KMS-11 (cell line): ENCODE data around the gene ACOT4.
"Not testable (repeated sequence)": the region's sequence is repeated elsewhere in the genome, so short reads cannot be mapped to it uniquely, and the experiment has no call there.

Experiments used
- H2AFZ ChIP-seq: fragments of 200-600 bp; sonication (generic); 2 replicates; pipeline ENCODE4 v1.6.1; 2016; ENCODE audit warnings: antibody characterized with exemption, mixed run types, low read depth
- H3K27ac ChIP-seq: fragments of 200-600 bp; sonication (generic); 2 replicates; pipeline ENCODE4 v1.6.1; 2016; ENCODE audit warnings: mild to moderate bottlenecking, mixed run types
- H3K27me3 ChIP-seq: fragments of 200-600 bp; sonication (generic); 2 replicates; pipeline ENCODE4 v1.6.1; 2017; ENCODE audit warnings: mild to moderate bottlenecking, low read depth, mixed run types, moderate library complexity; ENCODE audit not compliant: insufficient read depth
- H3K36me3 ChIP-seq: fragments of 200-600 bp; sonication (generic); 2 replicates; pipeline ENCODE4 v1.6.1; 2017; ENCODE audit warnings: mild to moderate bottlenecking, mixed run types; ENCODE audit not compliant: insufficient read depth
- H3K4me1 ChIP-seq: fragments of 200-600 bp; sonication (generic); 2 replicates; pipeline ENCODE4 v1.6.1; 2016; ENCODE audit warnings: mild to moderate bottlenecking, low read depth, mixed run types; ENCODE audit not compliant: poor library complexity, severe bottlenecking
- H3K4me2 ChIP-seq: fragments of 200-600 bp; sonication (generic); 2 replicates; pipeline ENCODE4 v1.7.0; 2016; ENCODE audit warnings: mild to moderate bottlenecking, mixed run types
- H3K4me3 ChIP-seq: fragments of 200-600 bp; sonication (generic); IDR thresholded peaks from 2 replicates; pipeline ENCODE4 v1.6.1; 2017; ENCODE audit warnings: low read depth, low read length, mixed read lengths; ENCODE audit not compliant: insufficient read depth
- H3K79me2 ChIP-seq: fragments of 200-600 bp; sonication (generic); 2 replicates; pipeline ENCODE4 v1.6.1; 2016; ENCODE audit warnings: low read depth, mixed run types; ENCODE audit not compliant: insufficient read depth
- H3K9ac ChIP-seq: fragments of 200-600 bp; sonication (generic); 2 replicates; pipeline ENCODE4 v1.6.1; 2016; ENCODE audit warnings: mild to moderate bottlenecking, mixed run types
- H4K20me1 ChIP-seq: fragments of 200-600 bp; sonication (generic); 2 replicates; pipeline ENCODE4 v1.6.1; 2016; ENCODE audit warnings: mild to moderate bottlenecking, mixed run types; ENCODE audit not compliant: insufficient read depth
- TF ChIP-seq, protein P1 (sequence below): fragments of 200-600 bp; sonication (generic); conservative IDR thresholded peaks from 2 replicates; pipeline ENCODE4 v1.6.1; 2017; ENCODE audit warnings: low read depth, mild to moderate bottlenecking, antibody characterized with exemption, low read length, moderate library complexity, mixed read lengths

Gene ACOT4, protein sequence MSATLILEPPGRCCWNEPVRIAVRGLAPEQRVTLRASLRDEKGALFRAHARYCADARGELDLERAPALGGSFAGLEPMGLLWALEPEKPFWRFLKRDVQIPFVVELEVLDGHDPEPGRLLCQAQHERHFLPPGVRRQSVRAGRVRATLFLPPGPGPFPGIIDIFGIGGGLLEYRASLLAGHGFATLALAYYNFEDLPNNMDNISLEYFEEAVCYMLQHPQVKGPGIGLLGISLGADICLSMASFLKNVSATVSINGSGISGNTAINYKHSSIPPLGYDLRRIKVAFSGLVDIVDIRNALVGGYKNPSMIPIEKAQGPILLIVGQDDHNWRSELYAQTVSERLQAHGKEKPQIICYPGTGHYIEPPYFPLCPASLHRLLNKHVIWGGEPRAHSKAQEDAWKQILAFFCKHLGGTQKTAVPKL

DNA sequence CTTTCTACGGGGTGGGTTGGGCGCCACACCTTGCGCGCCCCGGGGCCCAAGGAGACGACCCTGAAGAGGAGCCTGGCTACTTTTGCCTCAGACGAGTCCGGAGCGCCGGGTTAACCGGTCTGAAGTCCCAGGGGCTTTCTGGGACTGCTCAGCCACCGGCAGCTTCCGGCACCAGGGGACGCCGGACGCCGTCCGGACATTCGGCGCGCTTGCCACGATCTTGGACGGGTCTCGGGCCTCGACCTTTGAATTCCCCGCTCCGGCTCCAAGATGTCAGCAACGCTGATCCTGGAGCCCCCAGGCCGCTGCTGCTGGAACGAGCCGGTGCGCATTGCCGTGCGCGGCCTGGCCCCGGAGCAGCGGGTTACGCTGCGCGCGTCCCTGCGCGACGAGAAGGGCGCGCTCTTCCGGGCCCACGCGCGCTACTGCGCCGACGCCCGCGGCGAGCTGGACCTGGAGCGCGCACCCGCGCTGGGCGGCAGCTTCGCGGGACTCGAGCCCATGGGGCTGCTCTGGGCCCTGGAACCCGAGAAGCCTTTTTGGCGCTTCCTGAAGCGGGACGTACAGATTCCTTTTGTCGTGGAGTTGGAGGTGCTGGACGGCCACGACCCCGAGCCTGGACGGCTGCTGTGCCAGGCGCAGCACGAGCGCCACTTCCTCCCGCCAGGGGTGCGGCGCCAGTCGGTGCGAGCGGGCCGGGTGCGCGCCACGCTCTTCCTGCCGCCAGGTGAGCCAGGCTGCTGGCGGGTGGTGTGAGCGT lies at the start of gene ACOT4:
ACOT4 (plus strand) TSS at position 184 of the 760 bp plus-strand sequence; CDS start at position 271, 87 bp downstream.
- no peak within 1 kb of the TSS for H3K4me3 ChIP-seq
- H3K27me3 ChIP-seq: no peaks in the 10 kb centered on the region
- H2AFZ ChIP-seq: no peak within 1 kb of the TSS
- H3K36me3 ChIP-seq: no peaks in the 10 kb centered on the region
- H4K20me1 ChIP-seq: no peaks in the 10 kb centered on the region
- H3K4me2 ChIP-seq: no peak within 1 kb of the TSS
- H3K27ac ChIP-seq: no peak within 1 kb of the TSS
- no peaks in the 10 kb centered on the region for H3K4me1 ChIP-seq
- TF ChIP-seq, protein P1, sequence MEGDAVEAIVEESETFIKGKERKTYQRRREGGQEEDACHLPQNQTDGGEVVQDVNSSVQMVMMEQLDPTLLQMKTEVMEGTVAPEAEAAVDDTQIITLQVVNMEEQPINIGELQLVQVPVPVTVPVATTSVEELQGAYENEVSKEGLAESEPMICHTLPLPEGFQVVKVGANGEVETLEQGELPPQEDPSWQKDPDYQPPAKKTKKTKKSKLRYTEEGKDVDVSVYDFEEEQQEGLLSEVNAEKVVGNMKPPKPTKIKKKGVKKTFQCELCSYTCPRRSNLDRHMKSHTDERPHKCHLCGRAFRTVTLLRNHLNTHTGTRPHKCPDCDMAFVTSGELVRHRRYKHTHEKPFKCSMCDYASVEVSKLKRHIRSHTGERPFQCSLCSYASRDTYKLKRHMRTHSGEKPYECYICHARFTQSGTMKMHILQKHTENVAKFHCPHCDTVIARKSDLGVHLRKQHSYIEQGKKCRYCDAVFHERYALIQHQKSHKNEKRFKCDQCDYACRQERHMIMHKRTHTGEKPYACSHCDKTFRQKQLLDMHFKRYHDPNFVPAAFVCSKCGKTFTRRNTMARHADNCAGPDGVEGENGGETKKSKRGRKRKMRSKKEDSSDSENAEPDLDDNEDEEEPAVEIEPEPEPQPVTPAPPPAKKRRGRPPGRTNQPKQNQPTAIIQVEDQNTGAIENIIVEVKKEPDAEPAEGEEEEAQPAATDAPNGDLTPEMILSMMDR: no peak
- no peaks in the 10 kb centered on the region for H3K79me2 ChIP-seq
- H3K9ac ChIP-seq: no peak within 1 kb of the TSS

GRCh38 chr14:73542961-73543360 lies 48.7 kb upstream of the ACOT4 start:
- H4K20me1 ChIP-seq, H3K9ac ChIP-seq, H3K4me1 ChIP-seq, H3K27me3 ChIP-seq, H2AFZ ChIP-seq, H3K27ac ChIP-seq, H3K4me2 ChIP-seq, H3K36me3 ChIP-seq, H3K4me3 ChIP-seq, H3K79me2 ChIP-seq: not testable (repeated sequence)

DNA sequence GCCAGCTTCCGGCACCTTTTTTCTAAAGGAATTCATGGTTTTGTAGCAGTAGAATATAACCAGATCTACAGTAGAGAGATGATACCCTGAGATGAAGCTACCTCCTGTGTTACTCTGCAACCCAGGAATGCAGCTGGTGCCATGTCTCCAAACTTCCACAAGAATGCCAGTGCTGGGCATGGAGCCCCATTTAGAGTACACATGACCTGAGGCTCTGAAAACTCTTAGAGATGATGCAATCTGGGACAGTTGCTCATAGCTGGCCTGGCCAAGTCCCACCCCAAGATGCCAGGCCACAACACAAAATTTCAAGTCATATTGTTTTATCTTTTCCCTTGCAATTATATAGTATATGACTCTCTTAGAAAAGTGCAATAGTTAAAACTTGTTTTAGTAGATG lies 46.3 kb upstream of the ACOT4 start:
- H3K4me1 ChIP-seq, H3K36me3 ChIP-seq, H4K20me1 ChIP-seq, H3K27ac ChIP-seq, H3K27me3 ChIP-seq, H3K4me3 ChIP-seq, H3K79me2 ChIP-seq, H2AFZ ChIP-seq, H3K9ac ChIP-seq, H3K4me2 ChIP-seq: not testable (repeated sequence)

GRCh38 chr14:73549097-73549496 lies 42.6 kb upstream of the ACOT4 start:
- not testable (repeated sequence) for H3K4me3 ChIP-seq, H2AFZ ChIP-seq, H3K4me2 ChIP-seq, H3K4me1 ChIP-seq, H3K9ac ChIP-seq, H3K27ac ChIP-seq, H3K36me3 ChIP-seq, H4K20me1 ChIP-seq, H3K79me2 ChIP-seq, H3K27me3 ChIP-seq

DNA sequence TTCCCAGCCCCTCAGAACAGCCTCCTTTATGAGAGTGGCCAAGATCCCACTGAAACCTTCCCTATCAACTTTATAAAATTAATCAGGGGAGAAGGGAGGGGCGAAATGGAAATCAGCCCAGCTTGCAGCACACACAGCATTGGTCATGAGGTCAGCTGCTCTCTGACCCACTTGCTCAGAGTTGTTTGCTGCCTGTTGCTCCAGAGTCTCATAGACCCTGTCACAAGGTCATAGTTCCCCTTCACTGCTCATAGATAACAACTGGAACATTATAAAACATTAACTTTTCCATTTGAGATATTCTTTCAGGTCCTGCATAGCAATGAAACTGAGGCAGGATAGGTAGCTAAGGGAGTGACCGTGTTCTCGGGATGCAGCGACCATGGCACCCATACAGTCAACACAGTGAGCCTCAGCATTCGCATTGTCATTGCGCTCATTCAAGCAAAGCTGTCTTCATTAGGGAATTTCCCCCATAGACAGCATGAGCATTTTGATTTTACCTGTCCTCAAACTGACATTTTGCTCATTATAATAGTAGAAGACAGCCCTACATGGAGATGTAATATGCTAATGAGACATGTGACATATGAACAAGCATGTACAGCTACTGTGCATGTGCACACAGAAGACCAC lies 41.7 kb upstream of the ACOT4 start:
- H3K4me3 ChIP-seq, H2AFZ ChIP-seq, H3K27ac ChIP-seq, H3K4me2 ChIP-seq, H3K27me3 ChIP-seq, H3K36me3 ChIP-seq, H4K20me1 ChIP-seq, H3K4me1 ChIP-seq, H3K79me2 ChIP-seq, H3K9ac ChIP-seq: not testable (repeated sequence)

DNA sequence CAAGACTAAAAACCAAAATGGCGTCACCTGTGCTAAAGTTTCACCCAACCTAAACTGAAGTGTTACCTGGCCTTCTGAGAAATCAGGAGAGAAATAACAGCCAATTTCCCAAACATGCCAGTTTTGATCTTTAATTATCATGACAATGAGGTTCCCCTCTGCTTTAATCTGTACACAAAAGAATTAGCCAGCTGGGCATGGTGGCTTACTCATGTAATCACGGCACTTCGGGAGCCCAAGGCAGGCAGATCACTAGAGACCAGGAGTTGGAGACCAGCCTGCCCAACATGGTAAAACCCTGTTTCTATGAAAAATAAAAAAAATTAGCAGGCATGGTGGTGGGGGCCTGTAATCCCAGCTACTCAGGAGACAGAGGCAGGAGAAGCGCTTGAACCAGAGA lies 37.8 kb upstream of the ACOT4 start:
- H3K27ac ChIP-seq: no peak overlapping the region
- no peak overlapping the region for H3K9ac ChIP-seq
- H3K4me3 ChIP-seq: no peak overlapping the region
- no peaks in the 10 kb centered on the region for H3K4me1 ChIP-seq
- H2AFZ ChIP-seq: no peak overlapping the region
- TF ChIP-seq, protein P1: no peak
- no peak overlapping the region for H3K4me2 ChIP-seq
- H3K36me3 ChIP-seq: no peaks in the 10 kb centered on the region
- no peaks in the 10 kb centered on the region for H3K79me2 ChIP-seq
- H4K20me1 ChIP-seq: no peaks in the 10 kb centered on the region
- no peaks in the 10 kb centered on the region for H3K27me3 ChIP-seq

DNA sequence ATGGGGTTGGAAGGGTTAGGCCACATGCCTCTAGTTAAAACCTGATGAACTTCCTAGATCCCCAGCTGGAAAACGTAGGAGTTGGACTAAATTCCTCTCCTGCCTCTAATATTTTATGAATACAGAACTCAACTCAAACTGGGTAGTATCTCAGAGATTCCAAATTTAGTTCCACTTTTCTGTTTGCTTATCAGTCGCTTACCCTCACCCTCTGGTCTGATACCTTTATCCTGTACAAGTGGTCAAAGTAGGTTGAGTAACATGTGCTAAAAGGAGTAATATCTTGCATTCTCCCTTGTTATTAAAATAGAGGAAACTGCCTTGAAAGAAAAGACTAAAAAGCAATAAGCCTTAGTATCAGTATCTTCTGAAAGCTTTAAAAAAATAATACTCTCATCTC lies 34.5 kb upstream of the ACOT4 start:
- not testable (repeated sequence) for H3K4me1 ChIP-seq, H3K79me2 ChIP-seq, H3K9ac ChIP-seq, H3K27me3 ChIP-seq, H4K20me1 ChIP-seq, H3K36me3 ChIP-seq, H3K27ac ChIP-seq, H3K4me2 ChIP-seq, H2AFZ ChIP-seq, H3K4me3 ChIP-seq

DNA sequence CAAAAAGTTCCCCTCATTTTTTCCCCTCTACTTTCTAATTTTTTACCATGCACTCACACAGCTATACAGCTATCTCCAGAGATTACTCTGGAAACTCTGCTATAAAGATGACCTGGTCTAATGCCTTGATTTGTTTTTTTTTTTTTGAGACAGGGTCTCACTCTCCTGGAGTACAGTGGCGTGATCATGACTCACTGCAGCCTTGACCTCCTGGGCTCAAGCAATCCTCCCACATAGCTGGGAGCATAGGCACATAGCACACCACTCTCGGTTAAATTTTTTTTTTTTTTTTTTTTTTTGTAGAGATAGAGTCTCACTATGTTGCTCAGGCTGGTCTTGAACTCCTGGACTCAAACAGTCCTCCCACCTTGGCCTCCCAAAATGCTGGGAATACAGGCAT lies 33.4 kb upstream of the ACOT4 start:
- H3K36me3 ChIP-seq, H3K9ac ChIP-seq, H3K4me2 ChIP-seq, H3K4me3 ChIP-seq, H3K27ac ChIP-seq, H3K4me1 ChIP-seq, H2AFZ ChIP-seq, H3K27me3 ChIP-seq, H4K20me1 ChIP-seq, H3K79me2 ChIP-seq: not testable (repeated sequence)
